Activated CD8-positive, alpha-beta memory T cell treated with anti-CD3 and anti-CD28 coated beads for 36 hours (primary cell): ENCODE measurements around the gene LYPD6. TPM values are rescaled to one million over a fixed set of nuclear protein-coding genes. Genes with fewer than 3 reads are reported as not detected.

Experiments
- CTCF ChIA-PET: fragments of 350-600 bp; sonication (Branson Sonifier 250); formaldehyde crosslinking; loops from one replicate; lab custom pipeline; 2021; ENCODE audit warnings: antibody characterized with exemption; lab: Charles Lee
- POLR2A ChIA-PET: fragments of 350-600 bp; sonication (Branson Sonifier 250); formaldehyde crosslinking; loops from one replicate; lab custom pipeline; 2021; ENCODE audit warnings: antibody characterized with exemption; lab: Charles Lee
- total RNA-seq, 2 experiments: library from RNA; stranded (reverse); gene quantifications; one replicate each; pipeline ENCODE4 v1.2.3, GENCODE V29; 2021

Gene LYPD6
- total RNA-seq, 2 experiments from 2014 or later: not detected

GRCh38 chr2:149389506-149390167 is 59.2 kb downstream of the LYPD6 start:
- POLR2A ChIA-PET: no interaction called here
- CTCF ChIA-PET: interaction anchor here (1.2 kb wide), 1 partner anchor 168 kb away, joined by 3 read pairs; no protein-coding TSS in a partner anchor

DNA sequence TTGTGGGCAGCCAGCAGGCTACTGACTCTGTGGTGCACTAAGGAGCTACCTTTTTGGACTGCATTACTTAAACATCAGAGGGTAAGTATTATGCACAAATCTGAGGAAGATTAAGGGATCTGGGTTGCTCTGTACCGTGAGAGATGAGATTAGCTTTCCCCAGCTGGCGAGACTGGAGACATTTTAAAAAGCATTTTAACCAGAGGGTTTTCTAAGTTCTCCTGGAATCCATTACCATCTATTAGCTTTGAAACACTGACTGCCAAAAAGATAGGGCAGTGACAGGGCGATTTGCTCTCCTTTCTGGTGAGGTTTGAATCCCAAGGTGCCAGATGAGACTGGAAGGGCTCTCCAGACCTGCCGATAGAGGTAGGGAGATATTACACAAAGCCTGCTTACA is 63.2 kb downstream of the LYPD6 start:
- POLR2A ChIA-PET: no interaction called here
- CTCF ChIA-PET: no interaction called here

- ChIA-PET CTCF (no interaction called here), POLR2A (no interaction called here)
Measured at GRCh38 chr2:149394864-149395263, 64.5 kb downstream of the LYPD6 start.

- POLR2A ChIA-PET: no interaction called here
- CTCF ChIA-PET: no interaction called here
Measured at GRCh38 chr2:149399934-149400615, 69.7 kb downstream of the LYPD6 start.

DNA sequence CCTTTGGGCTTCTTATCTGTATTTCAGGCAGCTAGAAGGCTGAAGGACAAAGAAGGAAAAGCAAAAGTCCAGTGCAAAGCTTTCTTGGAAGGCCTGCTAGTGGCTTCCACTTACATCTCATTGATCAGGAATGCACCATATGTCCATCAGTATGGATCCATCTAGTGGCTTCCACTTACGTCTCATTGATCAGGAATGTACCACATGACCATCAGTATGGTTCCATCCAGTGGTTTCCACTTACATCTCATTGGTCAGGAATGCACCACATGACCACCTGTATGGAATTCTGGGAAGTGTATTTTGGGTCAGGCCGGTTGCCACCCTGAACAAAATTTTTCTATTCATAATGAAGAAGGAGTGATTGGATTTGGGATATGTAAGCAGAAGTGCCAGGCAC is 70.6 kb downstream of the LYPD6 start:
- POLR2A ChIA-PET: no interaction called here
- CTCF ChIA-PET: no interaction called here

DNA sequence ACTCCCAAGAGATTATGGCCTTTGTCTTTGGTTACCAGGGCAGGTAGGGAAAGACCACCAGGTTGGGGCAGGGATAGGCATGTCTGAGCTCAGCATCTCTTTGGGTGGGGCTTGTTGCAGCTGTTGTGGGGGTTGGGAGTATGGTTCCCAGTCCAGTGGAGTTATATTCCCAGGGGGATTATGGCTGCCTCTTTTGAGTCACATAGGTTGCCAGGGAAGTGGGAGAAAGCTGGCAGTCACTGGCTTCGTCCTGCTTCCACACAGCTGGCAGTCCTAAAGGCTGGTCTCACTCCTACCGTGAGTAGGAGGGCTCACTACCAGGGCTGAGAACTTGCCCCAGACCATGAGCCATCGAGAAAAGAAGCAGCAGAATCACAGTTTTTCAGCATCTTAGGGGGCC is 79.1 kb downstream of the LYPD6 start:
- POLR2A ChIA-PET: no interaction called here
- CTCF ChIA-PET: no interaction called here

- CTCF ChIA-PET: no interaction called here
- POLR2A ChIA-PET: no interaction called here
Measured at GRCh38 chr2:149410701-149411484, 80.5 kb downstream of the LYPD6 start.

- ChIA-PET POLR2A (no interaction called here), CTCF (no interaction called here)
Measured at GRCh38 chr2:149413487-149413886, 83.1 kb downstream of the LYPD6 start.

- POLR2A ChIA-PET: no interaction called here
- CTCF ChIA-PET: no interaction called here
Measured at GRCh38 chr2:149415086-149415485, 84.7 kb downstream of the LYPD6 start.

DNA sequence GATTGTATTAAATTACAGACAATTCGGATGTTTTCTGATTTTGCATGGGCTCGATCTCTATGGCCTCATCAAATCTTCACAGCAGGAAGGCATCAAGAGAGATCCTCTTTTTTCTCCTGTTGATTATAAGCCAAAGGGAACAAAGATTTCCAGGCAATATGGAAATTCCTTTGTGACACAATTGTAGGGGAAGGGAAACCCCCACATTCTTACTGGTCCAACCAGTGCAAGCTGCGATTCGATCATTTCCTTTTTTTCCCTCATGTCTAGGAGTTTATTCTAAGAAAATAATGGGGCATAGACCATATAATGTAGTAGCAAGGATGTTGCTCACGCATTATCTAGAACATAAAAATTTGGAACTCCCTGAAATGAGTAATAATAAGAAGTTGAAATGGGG is 87.7 kb downstream of the LYPD6 start:
- ChIA-PET POLR2A (no interaction called here), CTCF (no interaction called here)

GRCh38 chr2:149420053-149420963 is 89.9 kb downstream of the LYPD6 start:
- CTCF ChIA-PET: interaction anchor here (0.6 kb wide), 1 partner anchor 106 kb away, joined by 3 read pairs; no protein-coding TSS in a partner anchor
- POLR2A ChIA-PET: no interaction called here

GRCh38 chr2:149421791-149422190 is 91.4 kb downstream of the LYPD6 start:
- ChIA-PET CTCF (no interaction called here), POLR2A (no interaction called here)

GRCh38 chr2:149422337-149422990 is 92.1 kb downstream of the LYPD6 start:
- ChIA-PET CTCF (no interaction called here), POLR2A (no interaction called here)

DNA sequence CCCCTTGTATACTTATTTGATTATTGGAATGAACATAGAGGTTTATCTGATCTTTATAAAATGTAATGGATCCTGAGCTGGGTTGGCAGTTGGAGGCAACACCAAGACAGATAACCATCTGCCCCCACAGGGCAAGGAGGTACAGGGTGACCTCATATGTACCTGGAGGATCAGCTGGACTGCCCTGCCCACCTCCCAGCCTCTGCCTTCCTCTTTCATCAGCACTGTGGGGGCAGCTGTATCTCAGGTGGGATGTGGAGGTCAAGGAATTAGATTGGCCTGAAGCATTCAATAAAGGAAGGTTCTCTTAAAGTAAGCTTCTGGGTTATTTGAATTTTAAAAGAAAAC is 92.6 kb downstream of the LYPD6 start:
- POLR2A ChIA-PET: no interaction called here
- CTCF ChIA-PET: no interaction called here

- POLR2A ChIA-PET: no interaction called here
Measured at GRCh38 chr2:149423630-149424029, 93.2 kb downstream of the LYPD6 start.

GRCh38 chr2:149427387-149427786 is 97.0 kb downstream of the LYPD6 start:
- ChIA-PET POLR2A (no interaction called here), CTCF (no interaction called here)

More at GRCh38 chr2:149423630-149424029, 93.2 kb downstream of the LYPD6 start:
- CTCF ChIA-PET: no interaction called here

DNA sequence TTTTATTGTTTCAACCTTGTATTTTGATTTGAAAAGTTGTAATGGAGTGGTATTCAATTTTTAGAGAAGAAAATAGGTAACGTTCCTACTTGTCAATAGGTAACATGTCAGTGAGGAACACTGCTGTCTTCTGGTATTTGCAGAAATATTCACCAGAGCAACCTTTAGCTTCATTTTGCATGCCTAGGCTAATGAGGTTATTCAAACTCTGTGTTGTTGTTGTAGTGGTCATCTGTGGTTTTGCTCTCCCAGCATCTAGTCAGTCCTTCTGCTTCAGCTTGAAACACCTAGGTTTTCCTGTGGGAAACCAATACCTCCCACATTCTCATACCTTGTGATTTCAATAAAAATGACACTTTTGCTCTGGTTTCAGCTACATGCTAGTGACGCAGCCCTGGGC is 98.4 kb downstream of the LYPD6 start:
- ChIA-PET POLR2A (no interaction called here), CTCF (no interaction called here)

DNA sequence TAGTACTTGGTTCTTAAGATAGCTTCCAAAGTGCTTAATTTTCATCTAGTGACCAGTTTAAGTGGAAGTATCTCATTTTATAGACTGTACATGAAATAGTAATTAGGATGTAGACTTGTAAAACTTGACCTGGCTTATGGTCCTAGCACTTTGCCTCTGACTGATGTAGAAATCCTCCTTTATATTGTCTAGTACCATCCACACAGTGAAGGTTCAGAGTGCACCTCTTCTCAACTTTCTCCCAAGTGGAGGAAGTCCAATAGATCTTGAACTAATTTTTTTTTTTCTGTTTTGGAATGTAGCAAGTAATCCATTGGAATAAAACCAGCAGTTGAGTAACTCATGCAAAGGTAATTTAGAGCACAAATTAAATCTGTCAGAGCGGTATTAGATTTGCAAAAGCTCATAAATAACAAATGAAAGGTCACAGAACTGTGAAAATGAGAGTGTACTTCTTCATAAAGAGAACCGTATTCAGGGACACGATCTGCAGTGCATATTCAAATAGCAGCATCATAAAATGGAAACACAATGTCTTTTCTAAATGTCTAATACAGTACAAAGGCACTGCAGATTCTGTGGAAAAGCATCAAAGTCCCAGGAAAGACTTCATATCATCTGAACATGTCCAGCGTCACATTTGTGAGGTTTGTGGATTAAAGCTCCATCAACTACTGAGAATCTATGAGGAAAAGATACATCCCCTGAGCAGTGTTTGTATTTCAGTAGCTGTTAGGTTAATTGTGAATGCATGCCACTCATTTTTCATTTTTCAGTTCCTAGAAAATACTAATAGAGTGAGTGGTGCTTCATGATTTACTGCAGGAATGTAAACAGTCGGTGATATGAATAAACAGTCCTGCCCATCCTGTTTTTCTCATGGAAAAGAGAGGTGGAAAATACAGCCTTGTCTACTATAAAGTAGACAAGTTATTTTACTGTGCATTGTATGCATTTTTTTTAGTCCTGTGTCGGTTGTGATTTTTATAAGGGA is 100.7 kb downstream of the LYPD6 start:
- ChIA-PET CTCF (no interaction called here), POLR2A (no interaction called here)
